ENCODE data around the gene PIANP. TPM values are rescaled to one million over a fixed set of nuclear protein-coding genes. Genes with fewer than 3 reads are reported as not detected.

PIANP gene
- total RNA-seq, 1 experiment from 2014 or later: not detected

- H3K9me2 ChIP-seq (ENCODE audit: insufficient read depth): no peaks in the 10 kb centered on the region
- no peaks in the 10 kb centered on the region for H3K9me3 ChIP-seq (ENCODE audit: insufficient read depth, low read depth)
- peak; percentile 98 to 99 for DNase-seq
- H2AFZ ChIP-seq: peak within 1 kb of the TSS; percentile 87
- intact Hi-C loops (cut with micrococcal nuclease; ENCODE audit: unreplicated experiment): loop anchor here (1.0 kb wide), 4 partner anchors 26 to 61 kb away; partner anchors contain the start of genes COPS7A and ZNF384
- H3K36me3 ChIP-seq (ENCODE audit: low read depth): 0 out of 2 replicates have a peak, but pooled peaks cover 2% of the 10 kb centered on the region
- peak within 1 kb of the TSS; percentile 92 for H3K4me2 ChIP-seq
- H3F3A ChIP-seq (ENCODE audit: insufficient read depth, low read depth): peaks cover 36% of the 10 kb centered on the region
- H4K20me1 ChIP-seq (ENCODE audit: insufficient read depth): no peaks in the 10 kb centered on the region
- H3K27me3 ChIP-seq (ENCODE audit: insufficient read depth, low read depth): no peaks in the 10 kb centered on the region
- no TSS peak for BruUV-seq (replicated peaks)
- TF ChIP-seq EZH2 (IDR thresholded peaks at IDR 0.05; ENCODE audit: low read depth): no peak
- TF ChIP-seq CTCF (conservative IDR thresholded peaks at IDR 0.05): no peak
- peaks cover 20% of the 10 kb centered on the region for H3K79me2 ChIP-seq (ENCODE audit: low read depth)
- peaks cover 8% of the 10 kb centered on the region for H3K4me1 ChIP-seq (replicated peaks; ENCODE audit: insufficient read depth)
- ChIA-PET POLR2A (ENCODE audit: unreplicated experiment) (interaction anchor here (0.6 kb wide), 2 partner anchors 23 to 159 kb away, joined by 3 to 6 read pairs; no protein-coding TSS in a partner anchor), CTCF (interaction anchor here (0.7 kb wide), 1 partner anchor 26 kb away, joined by 4 read pairs; the partner anchor contains the start of gene ZNF384)
- H3K27ac ChIP-seq: peak within 1 kb of the TSS; percentile 58
- H3K4me3 ChIP-seq: peak within 1 kb of the TSS; percentile 63
Observed at GRCh38 chr12:6662906-6663742, 37.5 kb downstream of the PIANP start, which contains the start of gene ING4. Gene ING4, minus strand, starts transcription at chr12:6663119. Its CDS starts 18 bp downstream, at chr12:6663101.

- CTCF ChIA-PET: no interaction called here
- no peaks in the 10 kb centered on the region for H3K9me3 ChIP-seq (ENCODE audit: insufficient read depth, low read depth)
- DNase-seq: no peak
- peak overlapping the region; percentile 87 for H2AFZ ChIP-seq
- H3K79me2 ChIP-seq (ENCODE audit: low read depth): peaks cover 20% of the 10 kb centered on the region
- H3K4me2 ChIP-seq: peak overlapping the region; percentile 92
- TF ChIP-seq CTCF (conservative IDR thresholded peaks at IDR 0.05) (no peak), EZH2 (IDR thresholded peaks at IDR 0.05; ENCODE audit: low read depth) (no peak)
- peaks cover 8% of the 10 kb centered on the region for H3K4me1 ChIP-seq (replicated peaks; ENCODE audit: insufficient read depth)
- H3K27me3 ChIP-seq (ENCODE audit: insufficient read depth, low read depth): no peaks in the 10 kb centered on the region
- no peaks in the 10 kb centered on the region for H3K36me3 ChIP-seq (ENCODE audit: low read depth)
- intact Hi-C loops (cut with micrococcal nuclease; ENCODE audit: unreplicated experiment): no loop called here
- BruUV-seq (replicated peaks): no TSS peak
- H3K4me3 ChIP-seq: peak overlapping the region; percentile 63
- POLR2A ChIA-PET (ENCODE audit: unreplicated experiment): no interaction called here
- H3F3A ChIP-seq (ENCODE audit: insufficient read depth, low read depth): peaks cover 34% of the 10 kb centered on the region
- no peaks in the 10 kb centered on the region for H4K20me1 ChIP-seq (ENCODE audit: insufficient read depth)
- no peaks in the 10 kb centered on the region for H3K9me2 ChIP-seq (ENCODE audit: insufficient read depth)
- H3K27ac ChIP-seq: no peak overlapping the region
Observed at GRCh38 chr12:6662602-6662905, 38.1 kb downstream of the PIANP start.

DNA sequence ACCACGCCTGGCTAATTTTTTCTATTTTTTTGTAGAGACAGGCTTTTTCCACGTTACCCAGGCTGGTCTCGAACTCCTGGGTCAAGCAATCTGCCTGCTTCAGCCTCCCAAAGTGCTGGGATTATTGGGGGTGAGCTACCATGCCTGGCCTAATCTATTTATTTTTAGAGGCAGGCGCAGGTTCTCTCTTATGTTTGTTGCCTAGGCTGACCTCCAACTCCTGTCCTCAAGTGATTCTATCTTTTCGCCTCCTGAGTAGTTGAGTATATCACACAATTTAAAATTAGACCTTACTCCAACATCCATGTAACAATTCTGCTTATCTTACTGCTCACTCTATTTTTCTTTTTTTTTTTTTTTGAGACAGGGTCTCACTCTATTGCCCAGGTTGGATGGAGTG is 46.6 kb downstream of the PIANP start:
- no TSS peak for BruUV-seq (replicated peaks)
- Histone ChIP-seq H3K79me2 (ENCODE audit: low read depth) (no peaks in the 10 kb centered on the region), H3K9me3 (ENCODE audit: insufficient read depth, low read depth) (no peaks in the 10 kb centered on the region), H3K9me2 (ENCODE audit: insufficient read depth) (no peaks in the 10 kb centered on the region), H3K4me3 (no peak overlapping the region), H3K27me3 (ENCODE audit: insufficient read depth, low read depth) (no peaks in the 10 kb centered on the region), H4K20me1 (ENCODE audit: insufficient read depth) (no peaks in the 10 kb centered on the region; the same call in 1 of the 2 replicates), H3K4me1 (replicated peaks; ENCODE audit: insufficient read depth) (no peaks in the 10 kb centered on the region), H3K4me2 (no peak overlapping the region), H3K27ac (no peak overlapping the region), H3F3A (ENCODE audit: insufficient read depth, low read depth) (0 out of 2 replicates have a peak, but pooled peaks cover 6% of the 10 kb centered on the region), H2AFZ (no peak overlapping the region), H3K36me3 (ENCODE audit: low read depth) (peaks cover 35% of the 10 kb centered on the region)
- no peak for DNase-seq
- ChIA-PET POLR2A (ENCODE audit: unreplicated experiment) (interaction anchor here (0.6 kb wide), 1 partner anchor 20 kb away, joined by 3 read pairs; no protein-coding TSS in a partner anchor), CTCF (no interaction called here)
- no peak for TF ChIP-seq CTCF (conservative IDR thresholded peaks at IDR 0.05)
- TF ChIP-seq EZH2 (IDR thresholded peaks at IDR 0.05; ENCODE audit: low read depth): no peak
- intact Hi-C loops (cut with micrococcal nuclease; ENCODE audit: unreplicated experiment): no loop called here
